ENCODE data around the gene DHX38. TPM values are rescaled to one million over a fixed set of nuclear protein-coding genes. Genes with fewer than 3 reads are reported as not detected.

DHX38 gene
- total RNA-seq, 4 donors from 2014 or later: 40.8 to 85.0 (median 50.0) TPM

GRCh38 chr16:72159801-72160200, 66.2 kb downstream of the DHX38 start:
- TF ChIP-seq CTCF (IDR thresholded peaks at IDR 0.05; ENCODE audit: low read depth): no peak

- TF ChIP-seq CTCF (IDR thresholded peaks at IDR 0.05; ENCODE audit: low read depth): no peak
These were observed 68.6 kb downstream of the DHX38 start for GRCh38 chr16:72162105-72162692.

Other genes starting within 250 kb of the DHX38 start
- 10 to 100 TPM; 26.5 to 43.3 (median 37.2) TPM for gene ATXN1L, start 247.9 kb upstream of the DHX38 start, total RNA-seq
- gene ZNF821, start 209.7 kb upstream of the DHX38 start, total RNA-seq: 1 to 10 TPM; 3.4 to 6.3 (median 4.3) TPM
- gene IST1, start 198.3 kb upstream of the DHX38 start, total RNA-seq: 100 to 1,000 TPM; 186 to 219 (median 195) TPM
- under 1 TPM; 0.19 to 0.85 (median 0.66) TPM for gene PKD1L3, start 93.4 kb upstream of the DHX38 start, total RNA-seq
- gene DHODH, start 85.1 kb upstream of the DHX38 start, total RNA-seq: 10 to 100 TPM in 1 of 4 donors, 1 to 10 TPM in 3; 3.2 to 15.3 (median 4.8) TPM
- 10 to 100 TPM in 3 of 4 donors, 1 to 10 TPM in 1; 7.5 to 69.1 (median 27.2) TPM for gene HP, start 39.3 kb upstream of the DHX38 start, total RNA-seq
- gene HPR, start 30.6 kb upstream of the DHX38 start, total RNA-seq: not detected
- 10 to 100 TPM in 2 of 4 donors, 1 to 10 TPM in 2; 3.9 to 15.4 (median 9.0) TPM for gene TXNL4B, start 227 bp upstream of the DHX38 start, total RNA-seq
- 1 to 10 TPM in 3 of 4 donors, under 1 TPM in 1; 0.57 to 7.2 (median 3.4) TPM for gene PMFBP1, start 78.3 kb downstream of the DHX38 start, total RNA-seq

Data from subcutaneous adipose tissue (tissue), 4 donors.